Tibial artery (tissue), 4 donors: Measurements from ENCODE around the gene SON.

ENCODE experiments used
- DNase-seq, 2 donors: peaks; one replicate each; pipeline ENCODE4 v3.0.0-alpha.2; 2019
- H3K27ac ChIP-seq, 2 donors: fragments of 200-600 bp; sonication (generic) in 1 of 2; 1 replicate in 1 of 2; 2 replicates in 1 of 2; pipeline ENCODE4 v1.5.1; 2018 to 2019; ENCODE audit warnings: mild to moderate bottlenecking in 1 of 2
- H3K27me3 ChIP-seq, 2 donors: fragments of 200-600 bp; sonication (generic) in 1 of 2; one replicate each; pipeline versions ENCODE4 v1.5.1 to v1.6.0; 2016 to 2019
- H3K36me3 ChIP-seq, 3 donors: fragments of 200-600 bp; sonication (generic) in 2 of 3; one replicate each; pipeline ENCODE4 v1.5.1; 2016 to 2019; ENCODE audit warnings: mild to moderate bottlenecking in 2 of 3
- H3K4me1 ChIP-seq, 4 donors: fragments of 200-600 bp; sonication (generic) in 2 of 4; 1 replicate in 3 of 4; 2 replicates in 1 of 4; pipeline ENCODE4 v1.5.1; 2016 to 2019
- H3K4me3 ChIP-seq, 2 donors: fragments of 200-600 bp; sonication (generic) in 1 of 2; 1 replicate in 1 of 2; 2 replicates in 1 of 2; pipeline ENCODE4 v1.5.1; 2018 to 2019; ENCODE audit warnings: mild to moderate bottlenecking in 2 of 2
- H3K9me3 ChIP-seq, 3 donors: fragments of 200-600 bp; sonication (generic) in 1 of 3; one replicate each; pipeline ENCODE4 v1.5.1; 2016 to 2019
- intact Hi-C: fragments of 100-400 bp; cut with DNase I; formaldehyde crosslinking; loops from one replicate; pipeline ENCODE4 v1.15.0; 2023; ENCODE audit warnings: low total_unique reads
- TF ChIP-seq, protein P1 (sequence below), 2 experiments: fragments of 200-600 bp in 1 of 2; fragments of 450-650 bp in 1 of 2; IDR thresholded peaks; one replicate each; pipeline ENCODE4 v1.5.1; 2017 to 2019; ENCODE audit warnings: antibody characterized with exemption in 2 of 2, mild to moderate bottlenecking in 1 of 2, moderate library complexity in 1 of 2

Gene SON

GRCh38 chr21:33540711-33541104 is 2.1 kb upstream of the SON start:
- Histone ChIP-seq H3K9me3 (no peaks in the 10 kb centered on the region), H3K4me1 (peaks cover 0 to 24% (median 10%) of the 10 kb centered on the region in 4 donors), H3K4me3 (peak overlapping the region in 1 of 2 donors; percentile 86), H3K27me3 (no peaks in the 10 kb centered on the region), H3K36me3 (peaks cover 14 to 31% (median 14%) of the 10 kb centered on the region in 3 donors), H3K27ac (peak overlapping the region; percentile 93 to 100)
- DNase-seq = no peak
- TF ChIP-seq, protein P1, sequence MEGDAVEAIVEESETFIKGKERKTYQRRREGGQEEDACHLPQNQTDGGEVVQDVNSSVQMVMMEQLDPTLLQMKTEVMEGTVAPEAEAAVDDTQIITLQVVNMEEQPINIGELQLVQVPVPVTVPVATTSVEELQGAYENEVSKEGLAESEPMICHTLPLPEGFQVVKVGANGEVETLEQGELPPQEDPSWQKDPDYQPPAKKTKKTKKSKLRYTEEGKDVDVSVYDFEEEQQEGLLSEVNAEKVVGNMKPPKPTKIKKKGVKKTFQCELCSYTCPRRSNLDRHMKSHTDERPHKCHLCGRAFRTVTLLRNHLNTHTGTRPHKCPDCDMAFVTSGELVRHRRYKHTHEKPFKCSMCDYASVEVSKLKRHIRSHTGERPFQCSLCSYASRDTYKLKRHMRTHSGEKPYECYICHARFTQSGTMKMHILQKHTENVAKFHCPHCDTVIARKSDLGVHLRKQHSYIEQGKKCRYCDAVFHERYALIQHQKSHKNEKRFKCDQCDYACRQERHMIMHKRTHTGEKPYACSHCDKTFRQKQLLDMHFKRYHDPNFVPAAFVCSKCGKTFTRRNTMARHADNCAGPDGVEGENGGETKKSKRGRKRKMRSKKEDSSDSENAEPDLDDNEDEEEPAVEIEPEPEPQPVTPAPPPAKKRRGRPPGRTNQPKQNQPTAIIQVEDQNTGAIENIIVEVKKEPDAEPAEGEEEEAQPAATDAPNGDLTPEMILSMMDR (IDR thresholded peaks at IDR 0.05) = no peak
- intact Hi-C loops = no loop called here

DNA sequence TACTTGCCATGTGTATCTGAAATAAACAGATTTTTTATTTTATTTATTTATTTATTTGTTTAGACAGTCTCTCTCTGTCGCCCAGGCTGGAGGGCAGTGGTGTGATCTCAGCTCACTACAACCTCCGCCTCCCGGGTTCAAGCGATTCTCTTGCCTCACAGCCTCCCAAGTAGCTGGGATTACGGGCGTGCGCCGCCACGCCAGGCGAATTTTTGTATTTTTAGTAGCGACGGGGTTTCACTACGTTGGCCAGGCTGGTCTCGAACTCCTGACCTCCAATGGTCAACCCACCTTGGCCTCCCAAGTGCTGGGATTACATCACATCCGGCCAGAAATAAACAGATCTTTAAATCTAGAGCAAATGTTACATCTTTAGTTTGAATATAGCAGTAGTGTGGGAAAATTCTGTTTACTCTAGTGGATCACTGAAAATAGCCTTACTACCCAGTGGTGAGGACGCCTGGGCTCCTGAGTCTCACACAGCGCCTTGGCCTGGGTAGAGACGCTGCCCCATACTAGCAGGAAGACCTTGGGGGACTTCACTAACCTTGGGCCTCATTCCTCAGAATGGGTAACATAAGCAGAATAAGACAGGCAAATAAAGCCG is 1.6 kb upstream of the SON start:
- Histone ChIP-seq H3K36me3 (peaks cover 9 to 26% (median 14%) of the 10 kb centered on the region in 3 donors), H3K4me3 (peak overlapping the region; percentile 61 to 86), H3K27me3 (no peaks in the 10 kb centered on the region), H3K4me1 (peaks cover 0 to 29% (median 10%) of the 10 kb centered on the region in 4 donors), H3K27ac (peak overlapping the region; percentile 93 to 100), H3K9me3 (no peaks in the 10 kb centered on the region)
- TF ChIP-seq, protein P1 (IDR thresholded peaks at IDR 0.05) = no peak
- intact Hi-C loops = no loop called here
- DNase-seq = no peak

DNA sequence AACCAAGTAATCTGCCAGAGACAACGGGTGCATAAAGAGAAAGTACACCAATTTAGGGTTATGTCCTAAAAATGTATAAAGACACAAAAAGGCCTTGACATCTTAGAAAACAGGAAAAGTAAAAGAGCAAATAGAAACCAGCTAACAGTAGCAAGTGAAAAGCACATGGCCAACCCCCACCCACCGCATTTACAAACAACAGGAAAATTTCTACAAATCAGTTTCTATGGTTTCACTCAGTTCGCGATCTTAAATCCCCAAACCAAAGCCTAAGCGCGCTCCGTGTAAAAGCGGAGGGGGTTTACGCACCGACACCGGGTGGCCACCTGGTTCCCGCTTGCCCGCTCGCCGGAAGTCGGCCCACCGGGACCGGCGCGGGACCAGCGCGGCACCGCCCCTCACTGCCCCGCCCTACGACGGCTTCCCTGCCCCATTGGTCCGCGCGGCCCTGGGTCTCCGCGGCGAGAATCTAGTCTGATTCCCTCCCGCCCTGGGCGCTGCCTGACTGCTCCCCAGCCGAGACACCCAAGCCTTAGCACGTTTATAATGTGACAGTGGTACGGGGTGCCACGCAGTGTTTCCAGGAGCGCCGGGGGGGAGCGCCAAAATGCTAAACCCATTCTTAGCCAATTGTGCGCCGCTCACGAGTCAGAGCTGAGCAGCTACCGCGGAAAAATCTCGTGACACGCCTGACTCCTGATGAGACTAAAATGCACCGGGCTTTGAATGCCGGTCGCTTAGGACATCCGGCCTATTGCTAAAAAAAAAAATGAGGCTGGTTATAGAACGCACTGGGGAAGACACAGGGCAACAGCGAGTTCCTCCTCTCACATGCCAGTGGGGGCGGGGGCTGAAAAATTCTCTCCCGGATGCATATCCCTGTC is 840 bp upstream of the SON start, which contains the start of gene GART:
TSS of gene GART (minus strand) at position 362 of the 884 bp plus-strand sequence. CDS start 2,802 bp downstream, outside the sequence.
- TF ChIP-seq, protein P1 (IDR thresholded peaks at IDR 0.05) = peak in 1 of 2 experiments; percentile 7
- DNase-seq = peak; percentile 81 to 89
- Histone ChIP-seq H3K27me3 (no peaks in the 10 kb centered on the region), H3K4me3 (peak within 1 kb of the TSS; percentile 61 to 86), H3K9me3 (no peaks in the 10 kb centered on the region), H3K36me3 (peaks cover 14 to 25% (median 20%) of the 10 kb centered on the region in 3 donors), H3K27ac (peak within 1 kb of the TSS; percentile 93 to 100), H3K4me1 (peaks cover 0 to 33% (median 10%) of the 10 kb centered on the region in 4 donors)
- intact Hi-C loops = no loop called here

- TF ChIP-seq, protein P1 (IDR thresholded peaks at IDR 0.05) = no peak
- Histone ChIP-seq H3K9me3 (no peaks in the 10 kb centered on the region), H3K36me3 (peaks cover 16 to 25% (median 22%) of the 10 kb centered on the region in 3 donors), H3K27ac (peak overlapping the region; percentile 93 to 100), H3K4me3 (peak overlapping the region; percentile 61 to 86), H3K27me3 (no peaks in the 10 kb centered on the region), H3K4me1 (peaks cover 0 to 39% (median 10%) of the 10 kb centered on the region in 4 donors)
- intact Hi-C loops = no loop called here
- peak in 1 of 2 donors; percentile 65 for DNase-seq
These were observed 779 bp downstream of the SON start for GRCh38 chr21:33543505-33544129.

DNA sequence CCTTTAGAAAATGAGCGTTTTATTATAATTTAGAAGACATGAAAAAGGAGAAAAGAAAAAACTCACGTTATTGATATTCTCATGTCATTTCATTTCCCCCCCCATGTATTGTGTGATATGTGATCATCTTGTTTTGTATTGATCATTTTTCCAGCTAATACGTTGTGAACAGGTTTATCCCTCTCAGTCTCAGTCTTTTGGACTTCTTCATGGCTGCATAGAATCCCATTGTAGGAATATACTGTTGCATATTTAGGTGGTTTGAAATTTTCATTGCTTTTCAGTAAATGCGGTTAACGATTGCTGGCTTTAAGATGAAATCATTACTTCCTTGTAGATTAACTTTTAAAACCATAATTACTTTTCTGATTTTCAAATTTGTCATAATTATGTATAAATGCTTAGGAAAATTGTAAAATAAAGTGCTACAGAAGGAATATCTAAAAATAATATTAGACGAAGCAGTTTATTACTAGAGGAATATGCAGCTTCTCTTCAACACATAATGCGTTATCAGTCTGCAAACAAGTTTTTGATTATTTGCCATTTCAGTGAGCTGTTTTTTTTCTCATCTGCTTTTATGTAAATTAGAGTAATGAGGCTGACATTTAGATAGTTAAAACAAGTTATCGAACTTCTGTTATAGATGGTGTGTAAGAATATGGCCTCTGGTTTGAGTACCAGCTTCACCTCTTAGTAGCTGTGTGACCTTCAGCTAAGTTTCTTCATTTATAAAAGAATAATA is 1.8 kb downstream of the SON start:
- Histone ChIP-seq H3K4me3 (peak overlapping the region; percentile 61 to 86), H3K27me3 (no peaks in the 10 kb centered on the region), H3K4me1 (peaks cover 0 to 41% (median 10%) of the 10 kb centered on the region in 4 donors), H3K27ac (peak overlapping the region in 1 of 2 donors; percentile 93), H3K9me3 (no peaks in the 10 kb centered on the region), H3K36me3 (peaks cover 26 to 33% (median 28%) of the 10 kb centered on the region in 3 donors)
- intact Hi-C loops = no loop called here
- TF ChIP-seq, protein P1 (IDR thresholded peaks at IDR 0.05) = no peak
- DNase-seq = no peak
